ENCODE data around the gene TMX4. TPM values are rescaled to one million over a fixed set of nuclear protein-coding genes. Genes with fewer than 3 reads are reported as not detected.

Gene TMX4
- polyA plus RNA-seq, 1 donor (not counting 4 experiments of a cell fraction or from before 2014, with no cell fraction given), result 5.9 TPM

DNA sequence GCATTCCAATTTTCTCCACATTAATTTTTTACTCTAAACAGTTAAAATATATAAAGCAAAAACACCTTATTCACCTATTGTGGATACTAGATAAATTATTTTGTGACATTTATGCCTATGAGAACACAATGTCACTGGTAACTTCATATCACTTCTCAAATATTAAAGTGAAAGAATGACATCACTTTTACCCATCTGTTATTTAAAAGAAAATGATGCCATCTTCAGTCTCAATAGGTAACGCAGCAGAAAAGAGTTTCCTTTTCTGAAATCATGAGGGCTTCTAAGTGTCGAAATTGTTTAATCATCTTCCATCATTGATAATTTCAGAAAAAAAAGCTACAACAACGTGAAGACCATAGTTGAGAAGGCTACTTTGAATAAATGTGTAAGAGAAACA is 82.2 kb downstream of the TMX4 start:
- DNase-seq (ENCODE audit: low read depth, low spot score) (no peak), FAIRE-seq (no peak)
- Histone ChIP-seq H3K27me3 (ENCODE audit: control insufficient read depth, extremely low read depth, insufficient read depth, low read length) (no peaks in the 10 kb centered on the region), H3K79me2 (ENCODE audit: control insufficient read depth, insufficient read depth, low read length) (no peaks in the 10 kb centered on the region), H3K9me1 (ENCODE audit: control insufficient read depth, extremely low read depth, insufficient read depth, low read length) (no peaks in the 10 kb centered on the region), H3K9ac (ENCODE audit: control insufficient read depth, extremely low read depth, insufficient read depth, low read length) (no peak overlapping the region), H2AFZ (ENCODE audit: control insufficient read depth, low read length) (no peak overlapping the region), H4K20me1 (ENCODE audit: control insufficient read depth, extremely low read depth, insufficient read depth, low read length) (no peaks in the 10 kb centered on the region), H3K9me3 (ENCODE audit: control insufficient read depth, low read depth, low read length) (no peaks in the 10 kb centered on the region), H3K4me1 (ENCODE audit: control insufficient read depth, extremely low read depth, insufficient read depth, low read length) (no peaks in the 10 kb centered on the region), H3K4me2 (ENCODE audit: control insufficient read depth, extremely low read depth, insufficient read depth, low read depth, low read length) (no peak overlapping the region), H3K36me3 (ENCODE audit: control insufficient read depth in 2 of 2, extremely low read depth in 1 of 2, insufficient read depth in 2 of 2, low read length in 2 of 2) (no peaks in the 10 kb centered on the region), H3K27ac (ENCODE audit: control insufficient read depth, insufficient read depth, low read length) (no peak overlapping the region), H3K4me3 (ENCODE audit: control insufficient read depth in 2 of 3, extremely low read depth in 1 of 3, insufficient read depth in 2 of 3, low read depth in 1 of 3, low read length in 3 of 3) (no peak overlapping the region)
- dilution Hi-C loops (cut with MboI; ENCODE audit: extremely low pct_ligation_motif_present, low sequenced_read_pairs), result no loop called here
- TF ChIP-seq EZH2 (IDR thresholded peaks at IDR 0.05; ENCODE audit: low read length), result no peak
- TF ChIP-seq, protein P1, sequence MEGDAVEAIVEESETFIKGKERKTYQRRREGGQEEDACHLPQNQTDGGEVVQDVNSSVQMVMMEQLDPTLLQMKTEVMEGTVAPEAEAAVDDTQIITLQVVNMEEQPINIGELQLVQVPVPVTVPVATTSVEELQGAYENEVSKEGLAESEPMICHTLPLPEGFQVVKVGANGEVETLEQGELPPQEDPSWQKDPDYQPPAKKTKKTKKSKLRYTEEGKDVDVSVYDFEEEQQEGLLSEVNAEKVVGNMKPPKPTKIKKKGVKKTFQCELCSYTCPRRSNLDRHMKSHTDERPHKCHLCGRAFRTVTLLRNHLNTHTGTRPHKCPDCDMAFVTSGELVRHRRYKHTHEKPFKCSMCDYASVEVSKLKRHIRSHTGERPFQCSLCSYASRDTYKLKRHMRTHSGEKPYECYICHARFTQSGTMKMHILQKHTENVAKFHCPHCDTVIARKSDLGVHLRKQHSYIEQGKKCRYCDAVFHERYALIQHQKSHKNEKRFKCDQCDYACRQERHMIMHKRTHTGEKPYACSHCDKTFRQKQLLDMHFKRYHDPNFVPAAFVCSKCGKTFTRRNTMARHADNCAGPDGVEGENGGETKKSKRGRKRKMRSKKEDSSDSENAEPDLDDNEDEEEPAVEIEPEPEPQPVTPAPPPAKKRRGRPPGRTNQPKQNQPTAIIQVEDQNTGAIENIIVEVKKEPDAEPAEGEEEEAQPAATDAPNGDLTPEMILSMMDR (optimal IDR thresholded peaks at IDR 0.05 in 1 of 3, IDR thresholded peaks at IDR 0.05 in 1 of 3, conservative IDR thresholded peaks at IDR 0.05 in 1 of 3; ENCODE audit: extremely low read depth in 1 of 3, insufficient read depth in 2 of 3, low read length in 3 of 3), result no peak

DNA sequence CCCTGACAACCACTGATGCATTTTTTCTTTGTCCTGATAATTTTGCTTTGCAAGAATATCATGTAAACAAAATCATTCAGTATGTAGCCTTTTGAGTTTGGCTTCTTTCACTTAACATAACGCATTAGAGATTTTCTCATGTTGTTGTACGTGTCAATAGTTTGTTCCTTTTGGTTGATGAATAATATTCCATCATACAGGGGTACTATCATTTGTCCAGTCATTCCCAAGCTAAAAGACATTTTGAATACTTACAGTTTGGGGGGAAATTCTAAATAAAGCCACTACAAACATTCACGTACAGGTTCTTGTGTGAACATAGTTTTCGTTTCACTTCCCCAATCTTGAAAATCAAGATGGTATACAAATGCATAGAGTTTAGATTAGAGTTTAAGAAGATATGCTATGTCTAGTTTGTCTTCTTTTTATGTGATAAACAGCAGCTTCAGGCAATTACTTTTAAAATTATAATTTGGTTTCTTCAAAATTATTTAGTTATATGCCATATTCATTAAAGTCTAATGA is 84.5 kb downstream of the TMX4 start:
- H3K9me3 ChIP-seq (ENCODE audit: control insufficient read depth, low read depth, low read length), result no peaks in the 10 kb centered on the region
- TF ChIP-seq EZH2 (IDR thresholded peaks at IDR 0.05; ENCODE audit: low read length), result no peak
- TF ChIP-seq, protein P1 (optimal IDR thresholded peaks at IDR 0.05 in 1 of 3, IDR thresholded peaks at IDR 0.05 in 1 of 3, conservative IDR thresholded peaks at IDR 0.05 in 1 of 3; ENCODE audit: extremely low read depth in 1 of 3, insufficient read depth in 2 of 3, low read length in 3 of 3), result no peak
- no peaks in the 10 kb centered on the region for H4K20me1 ChIP-seq (ENCODE audit: control insufficient read depth, extremely low read depth, insufficient read depth, low read length)
- H3K4me1 ChIP-seq (ENCODE audit: control insufficient read depth, extremely low read depth, insufficient read depth, low read length), result no peaks in the 10 kb centered on the region
- H3K4me2 ChIP-seq (ENCODE audit: control insufficient read depth, extremely low read depth, insufficient read depth, low read depth, low read length), result no peak overlapping the region
- dilution Hi-C loops (cut with MboI; ENCODE audit: extremely low pct_ligation_motif_present, low sequenced_read_pairs), result no loop called here
- H3K36me3 ChIP-seq (ENCODE audit: control insufficient read depth in 2 of 2, extremely low read depth in 1 of 2, insufficient read depth in 2 of 2, low read length in 2 of 2), result no peaks in the 10 kb centered on the region
- no peaks in the 10 kb centered on the region for H3K9me1 ChIP-seq (ENCODE audit: control insufficient read depth, extremely low read depth, insufficient read depth, low read length)
- no peak for FAIRE-seq
- no peaks in the 10 kb centered on the region for H3K79me2 ChIP-seq (ENCODE audit: control insufficient read depth, insufficient read depth, low read length)
- H3K4me3 ChIP-seq (ENCODE audit: control insufficient read depth in 2 of 3, extremely low read depth in 1 of 3, insufficient read depth in 2 of 3, low read depth in 1 of 3, low read length in 3 of 3), result no peak overlapping the region
- no peak for DNase-seq (ENCODE audit: low read depth, low spot score)
- H3K27me3 ChIP-seq (ENCODE audit: control insufficient read depth, extremely low read depth, insufficient read depth, low read length), result no peaks in the 10 kb centered on the region
- no peak overlapping the region for H3K27ac ChIP-seq (ENCODE audit: control insufficient read depth, insufficient read depth, low read length)
- no peak overlapping the region for H3K9ac ChIP-seq (ENCODE audit: control insufficient read depth, extremely low read depth, insufficient read depth, low read length)
- no peak overlapping the region for H2AFZ ChIP-seq (ENCODE audit: control insufficient read depth, low read length)

All from keratinocyte (primary cell).